H1 (cell line): ENCODE results near the gene KCNC3. TPM values are rescaled to one million over a fixed set of nuclear protein-coding genes. Genes with fewer than 3 reads are reported as not detected.

ENCODE experiments used
- CTCF ChIA-PET: fragments of 300-600 bp; sonication (Branson Sonifier 250); formaldehyde crosslinking; loops from one replicate; lab custom pipeline; 2021; ENCODE audit not compliant: partially characterized antibody; lab: Charles Lee
- POLR2A ChIA-PET: fragments of 300-600 bp; sonication (Branson Sonifier 250); formaldehyde crosslinking; loops from one replicate; lab custom pipeline; 2021; ENCODE audit warnings: inconsistent platforms; ENCODE audit not compliant: partially characterized antibody; lab: Charles Lee
- DNase-seq, 2 experiments: peaks; one replicate each; pipeline versions ENCODE4 v3.0.0 to v3.0.0-alpha.2; 2010 to 2022; ENCODE audit warnings: low spot score in 2 of 2, low read depth in 1 of 2, mixed read lengths in 1 of 2
- FAIRE-seq: peaks from 2 replicates; lab custom pipeline; 2011; peaks lifted over from hg19 to GRCh38; lab: Jason Lieb, UNC
- H2AFZ ChIP-seq: 2 replicates; pipeline ENCODE4 v1.8.1; 2012; ENCODE audit warnings: low read length, inconsistent platforms
- H2AK5ac ChIP-seq: 2 replicates; pipeline ENCODE4 v1.6.1; 2013; ENCODE audit warnings: low read depth, low read length
- H2BK120ac ChIP-seq: replicated peaks from 2 replicates; pipeline ENCODE3; 2013; ENCODE audit warnings: low read depth, low read length, inconsistent platforms
- H2BK12ac ChIP-seq: 2 replicates; pipeline ENCODE4 v1.6.1; 2013; ENCODE audit warnings: low read depth, low read length
- H2BK15ac ChIP-seq: 2 replicates; pipeline ENCODE4 v1.6.1; 2013; ENCODE audit warnings: low read length
- H2BK20ac ChIP-seq: 2 replicates; pipeline ENCODE4 v1.6.1; 2013; ENCODE audit warnings: low read length
- H2BK5ac ChIP-seq: 2 replicates; pipeline ENCODE4 v1.6.1; 2013; ENCODE audit warnings: low read depth, low read length
- H3K14ac ChIP-seq: 2 replicates; pipeline ENCODE4 v1.6.1; 2013; ENCODE audit warnings: inconsistent platforms; ENCODE audit not compliant: insufficient read length
- H3K18ac ChIP-seq: 2 replicates; pipeline ENCODE4 v1.6.1; 2013; ENCODE audit warnings: low read length; ENCODE audit errors: extremely low read depth
- H3K23ac ChIP-seq: 2 replicates; pipeline ENCODE4 v1.6.1; 2013; ENCODE audit warnings: inconsistent platforms; ENCODE audit not compliant: insufficient read length
- H3K23me2 ChIP-seq: 2 replicates; pipeline ENCODE4 v1.6.1; 2013; ENCODE audit warnings: low read depth, low read length
- H3K27ac ChIP-seq: 2 replicates; pipeline ENCODE4 v1.6.1; 2011; ENCODE audit warnings: low read depth, low read length, inconsistent platforms
- H3K27me3 ChIP-seq, 4 experiments: replicated peaks in 1 of 4; 1 replicate in 1 of 4; 2 replicates in 3 of 4; pipeline versions ENCODE4 v1.6.1 to v1.8.1; 2011 to 2013; ENCODE audit warnings: low read length in 3 of 4, mild to moderate bottlenecking in 3 of 4, inconsistent platforms in 2 of 4, mixed read lengths in 2 of 4, moderate library complexity in 1 of 4; ENCODE audit not compliant: control insufficient read depth in 3 of 4, insufficient read depth in 3 of 4; ENCODE audit errors: extremely low read depth in 1 of 4
- H3K36me3 ChIP-seq, 4 experiments: 2 replicates each; pipeline versions ENCODE4 v1.6.1 to v1.8.1; 2011 to 2013; ENCODE audit warnings: mild to moderate bottlenecking in 4 of 4, low read length in 3 of 4, moderate library complexity in 2 of 4, control low read depth in 1 of 4, inconsistent platforms in 1 of 4; ENCODE audit not compliant: insufficient read depth in 4 of 4, control insufficient read depth in 2 of 4
- H3K4ac ChIP-seq: replicated peaks from 2 replicates; pipeline ENCODE3; 2013; ENCODE audit warnings: low read length, low read depth, mixed read lengths, inconsistent platforms; ENCODE audit not compliant: insufficient read length
- H3K4me1 ChIP-seq, 4 experiments: replicated peaks in 1 of 4; 1 replicate in 1 of 4; 2 replicates in 3 of 4; pipeline versions ENCODE4 v1.6.1 to v1.8.1; 2011 to 2013; ENCODE audit warnings: low read length in 3 of 4, inconsistent platforms in 2 of 4, mixed read lengths in 1 of 4; ENCODE audit not compliant: insufficient read depth in 4 of 4, control insufficient read depth in 3 of 4
- H3K4me2 ChIP-seq, 2 experiments: 2 replicates each; pipeline versions ENCODE4 v1.6.1 to v1.8.1; 2011 to 2013; ENCODE audit warnings: low read depth in 2 of 2, low read length in 2 of 2, control low read depth in 1 of 2, inconsistent platforms in 1 of 2, mild to moderate bottlenecking in 1 of 2; ENCODE audit not compliant: insufficient read depth in 1 of 2
- H3K4me3 ChIP-seq, 4 experiments: fragments of 200-600, 300-600 bp in 1 of 4; sonication (generic), shearing (Covaris generic), sonication (Bioruptor Twin) in 1 of 4; 2 replicates each; pipeline versions ENCODE4 v1.5.1 to v1.8.1; 2011 to 2016; ENCODE audit warnings: low read length in 4 of 4, low read depth in 3 of 4, control low read depth in 2 of 4, inconsistent platforms in 2 of 4, mild to moderate bottlenecking in 2 of 4, mixed read lengths in 1 of 4, moderate library complexity in 1 of 4; ENCODE audit not compliant: insufficient read depth in 2 of 4; ENCODE audit errors: extremely low read depth in 1 of 4
- H3K56ac ChIP-seq: replicated peaks from 2 replicates; pipeline ENCODE3; 2013; ENCODE audit warnings: low read depth, mild to moderate bottlenecking, mixed read lengths, low read length, inconsistent platforms; ENCODE audit not compliant: insufficient read length
- H3K79me1 ChIP-seq: 2 replicates; pipeline ENCODE4 v1.6.1; 2013; ENCODE audit warnings: low read depth, low read length, control low read depth
- H3K79me2 ChIP-seq, 2 experiments: 2 replicates each; pipeline versions ENCODE4 v1.6.1 to v1.8.1; 2012 to 2013; ENCODE audit warnings: low read length in 2 of 2, mild to moderate bottlenecking in 2 of 2, inconsistent platforms in 1 of 2; ENCODE audit not compliant: insufficient read depth in 2 of 2, control insufficient read depth in 1 of 2
- H3K9ac ChIP-seq, 4 experiments: replicated peaks in 1 of 4; 1 replicate in 1 of 4; 2 replicates in 3 of 4; pipeline versions ENCODE4 v1.6.1 to v1.8.1; 2011 to 2013; ENCODE audit warnings: low read depth in 3 of 4, low read length in 3 of 4, control low read depth in 2 of 4, mild to moderate bottlenecking in 2 of 4, moderate library complexity in 2 of 4, inconsistent platforms in 1 of 4; ENCODE audit errors: extremely low read depth in 1 of 4
- H3K9me3 ChIP-seq, 2 experiments: 2 replicates each; pipeline versions ENCODE4 v1.6.1 to v1.8.1; 2012 to 2013; ENCODE audit warnings: mild to moderate bottlenecking in 2 of 2, moderate library complexity in 2 of 2, control low read depth in 1 of 2, inconsistent platforms in 1 of 2, low read depth in 1 of 2, low read length in 1 of 2, mixed read lengths in 1 of 2; ENCODE audit not compliant: insufficient read depth in 2 of 2
- H4K20me1 ChIP-seq, 2 experiments: replicated peaks in 1 of 2; 2 replicates each; pipeline versions ENCODE3 to v1.8.1; 2011 to 2013; ENCODE audit warnings: inconsistent platforms in 2 of 2, low read length in 2 of 2, mild to moderate bottlenecking in 1 of 2; ENCODE audit not compliant: insufficient read depth in 2 of 2, control insufficient read depth in 1 of 2
- H4K5ac ChIP-seq: 2 replicates; pipeline ENCODE4 v1.6.1; 2013; ENCODE audit warnings: low read length, low read depth, mixed read lengths, inconsistent platforms; ENCODE audit not compliant: insufficient read length
- H4K8ac ChIP-seq: 2 replicates; pipeline ENCODE4 v1.8.0; 2013; ENCODE audit warnings: mild to moderate bottlenecking, moderate library complexity, low read length, inconsistent platforms; ENCODE audit not compliant: insufficient read depth; ENCODE audit errors: extremely low read depth
- H4K91ac ChIP-seq: replicated peaks from 2 replicates; pipeline ENCODE3; 2013; ENCODE audit warnings: low read length, mixed read lengths, inconsistent platforms; ENCODE audit not compliant: insufficient read length
- ATF3 ChIP-seq: IDR thresholded peaks from 2 replicates; pipeline ENCODE4 v1.6.1; 2011; ENCODE audit warnings: low read depth, mild to moderate bottlenecking, low read length; ENCODE audit not compliant: insufficient read depth
- BCL11A ChIP-seq, 2 experiments: IDR thresholded peaks; one replicate each; pipeline ENCODE4 v1.6.1; 2011; ENCODE audit warnings: low read depth in 2 of 2, low read length in 2 of 2, mild to moderate bottlenecking in 2 of 2
- EZH2 ChIP-seq: fragments of 200-600 bp; sonication (generic); IDR thresholded peaks from 2 replicates; pipeline ENCODE4 v1.7.1; 2012; ENCODE audit warnings: low read depth, mild to moderate bottlenecking, moderate library complexity, low read length, inconsistent platforms; ENCODE audit not compliant: severe bottlenecking
- POLR2A ChIP-seq, 2 experiments: IDR thresholded peaks; 1 replicate in 1 of 2; 2 replicates in 1 of 2; pipeline ENCODE4 v1.6.1; 2011; ENCODE audit warnings: low read depth in 2 of 2, low read length in 2 of 2, mild to moderate bottlenecking in 2 of 2; ENCODE audit errors: control extremely low read depth in 1 of 2
- POLR2AphosphoS5 ChIP-seq: IDR thresholded peaks from 2 replicates; pipeline ENCODE4 v1.6.1; 2011; ENCODE audit warnings: low read depth, low read length
- RFX5 ChIP-seq: IDR thresholded peaks from 2 replicates; pipeline ENCODE4 v1.6.1; 2011; ENCODE audit warnings: low read depth, low read length, improper control_type of control experiment, borderline replicate concordance
- SP1 ChIP-seq: IDR thresholded peaks from 2 replicates; pipeline ENCODE4 v1.6.1; 2011; ENCODE audit warnings: low read depth, low read length
- WGBS, 2 experiments: shearing (Covaris generic) in 1 of 2; methylation state at CpG; one replicate each; pipeline versions ENCODE4 v1.1.6 to v1.1.7; 2013 to 2015; ENCODE audit warnings: low lambda C conversion rate in 2 of 2, mixed read lengths in 2 of 2, inconsistent platforms in 1 of 2, low coverage in 1 of 2, missing lambda C conversion rate in 1 of 2; ENCODE audit not compliant: insufficient replicate concordance in 2 of 2, insufficient coverage in 1 of 2, insufficient read length in 1 of 2; ENCODE audit errors: extremely low coverage in 1 of 2, missing lambda C conversion rate in 1 of 2; 5-methylcytosine and 5-hydroxymethylcytosine counted together
- polyA plus RNA-seq, 7 experiments: library from polyadenylated mRNA; depleted of rRNA in 3 of 7; stranded (reverse) in 5 of 7; unstranded in 2 of 7; fragments of >200 nt in 5 of 7; fragments of 200-250 nt in 2 of 7; gene quantifications; 1 replicate in 5 of 7; 2 replicates in 1 of 7; 4 replicates in 1 of 7; pipeline versions ENCODE4 v1.2.1 to v1.2.3, GENCODE V29; 2011 to 2013; ENCODE audit warnings: missing spikeins in 2 of 7, mixed read lengths in 2 of 7
- total RNA-seq: library from RNA; stranded (reverse); fragmentation: NEBNext Ultra II Directional; extraction: Animal tissue kit (Norgen Biotek cat#: 25700); gene quantifications from 2 replicates; pipeline ENCODE4 v1.2.1, GENCODE V29; 2021
- TF ChIP-seq, protein P1 (sequence below), 3 experiments: IDR thresholded peaks; 1 replicate in 2 of 3; 2 replicates in 1 of 3; pipeline versions ENCODE4 v1.5.1 to v1.6.1; 2011; ENCODE audit warnings: low read length in 3 of 3, mild to moderate bottlenecking in 3 of 3, inconsistent platforms in 2 of 3, low read depth in 1 of 3, moderate library complexity in 1 of 3; ENCODE audit not compliant: insufficient read depth in 1 of 3; ENCODE audit errors: control extremely low read depth in 1 of 3

KCNC3 gene
- total and polyA plus RNA-seq, 2 of the 8 experiments (the other 6 are each of a cell fraction or from before 2014, with no cell fraction given) = 3.9 to 7.2 TPM

DNA sequence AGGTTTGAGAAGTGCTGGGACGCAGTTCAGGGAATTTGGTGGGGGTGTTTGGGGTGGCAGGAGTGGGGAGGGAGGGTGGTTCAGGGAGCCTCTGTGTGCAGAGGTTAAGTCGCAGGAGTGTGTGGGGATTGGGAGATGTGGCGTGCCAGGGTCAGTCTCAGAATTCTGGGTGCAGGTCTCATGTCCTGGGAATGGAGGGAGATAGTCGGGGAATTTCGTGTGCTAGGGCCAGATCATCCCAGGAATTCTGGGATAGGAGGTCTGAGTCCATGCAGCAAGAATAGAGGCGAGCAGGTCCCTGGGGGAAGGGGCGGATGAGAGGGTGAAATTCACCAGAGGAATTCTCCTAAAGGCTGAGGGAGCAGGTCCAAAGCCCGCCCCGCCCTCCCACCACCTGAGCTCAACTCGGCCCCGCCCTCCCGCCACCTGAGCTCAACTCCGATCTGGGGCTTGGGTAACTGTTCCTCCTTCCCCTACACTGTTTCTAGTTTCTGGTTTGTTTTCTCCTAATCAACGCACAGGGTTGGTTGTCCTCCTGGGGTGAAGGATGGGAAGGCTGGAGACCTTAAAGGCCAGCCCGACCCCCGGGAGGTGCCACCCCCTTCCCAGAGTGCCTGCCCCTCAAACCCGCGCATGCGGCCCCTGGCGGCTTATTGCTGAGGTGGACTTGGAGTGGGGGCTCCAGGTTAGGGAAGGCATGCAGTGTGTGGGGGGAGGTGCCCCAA, 15.2 kb downstream of the KCNC3 start:
- Histone ChIP-seq H3K23ac (no peak overlapping the region), H3K79me2 (no peaks in the 10 kb centered on the region), H4K91ac (peak overlapping the region; percentile 86), H3K4me2 (peak overlapping the region; percentile 88 to 98), H2BK15ac (peak overlapping the region; percentile 65; the same call in 1 of the 2 replicates), H2BK5ac (peak overlapping the region; percentile 85; the same call in 1 of the 2 replicates), H3K9me3 (no peaks in the 10 kb centered on the region), H4K20me1 (no peaks in the 10 kb centered on the region), H3K9ac (peak overlapping the region in 1 of 4 experiments; percentile 37; a peak in 4 of 7 replicates), H3K27me3 (peaks cover 0 to 11% (median 1%) of the 10 kb centered on the region in 4 experiments; a peak in 3 of 7 replicates), H3K27ac (peak overlapping the region; percentile 45; the same call in 1 of the 2 replicates), H2BK20ac (no peak overlapping the region), H2AK5ac (no peak overlapping the region), H3K4me3 (peak overlapping the region; percentile 52 to 88 (median 68); a peak in 7 of 8 replicates), H3K56ac (peak overlapping the region; percentile 67), H2BK12ac (peak overlapping the region; percentile 71), H3K79me1 (no peaks in the 10 kb centered on the region), H3K36me3 (0 out of 8 replicates have a peak, but pooled peaks cover 0 to 3% (median 0%) of the 10 kb centered on the region in 4 experiments), H2AFZ (no peak overlapping the region), H2BK120ac (no peak overlapping the region), H3K23me2 (peaks cover 22% of the 10 kb centered on the region), H3K14ac (no peak overlapping the region), H3K4me1 (peaks cover 5 to 14% (median 9%) of the 10 kb centered on the region in 4 experiments), H3K18ac (peak overlapping the region; percentile 93), H4K5ac (peak overlapping the region; percentile 90), H3K4ac (peak overlapping the region; percentile 0), H4K8ac (no peak overlapping the region; the same call in 1 of the 2 replicates)
- DNase-seq (peak in 1 of 2 experiments; percentile 86), FAIRE-seq (peak; percentile 24)
- CTCF ChIA-PET = interaction anchor here (0.7 to 1.3 kb wide), 10 partner anchors 9 to 79 kb away, joined by 3 to 8 read pairs (median 4); partner anchors contain the start of gene KCNC3
- WGBS, 2 experiments = 1% methylated on average over 18 of the region's 20 CpGs; no CpG with 5 or more reads in 1 of the 2 experiments
- POLR2A ChIA-PET = interaction anchor here (0.6 to 3.1 kb wide), 11 partner anchors 9 to 465 kb away, joined by 3 to 46 read pairs (median 3); partner anchors contain the start of gene KCNC3
- TF ChIP-seq RFX5 = no peak
- TF ChIP-seq SP1 = no peak; the same call in 1 of the 2 replicates
- TF ChIP-seq POLR2AphosphoS5 = peak; percentile 30; the same call in 1 of the 2 replicates
- no peak for TF ChIP-seq EZH2
- TF ChIP-seq BCL11A (IDR thresholded peaks at IDR 0.05; ENCODE audit: low read depth in 2 of 2, low read length in 2 of 2) = no peak
- peak in 1 of 2 experiments; percentile 48; a peak in 2 of 3 replicates for TF ChIP-seq POLR2A (IDR thresholded peaks at IDR 0.05; ENCODE audit: control extremely low read depth in 1 of 2, low read depth in 2 of 2, low read length in 2 of 2)
- TF ChIP-seq, protein P1, sequence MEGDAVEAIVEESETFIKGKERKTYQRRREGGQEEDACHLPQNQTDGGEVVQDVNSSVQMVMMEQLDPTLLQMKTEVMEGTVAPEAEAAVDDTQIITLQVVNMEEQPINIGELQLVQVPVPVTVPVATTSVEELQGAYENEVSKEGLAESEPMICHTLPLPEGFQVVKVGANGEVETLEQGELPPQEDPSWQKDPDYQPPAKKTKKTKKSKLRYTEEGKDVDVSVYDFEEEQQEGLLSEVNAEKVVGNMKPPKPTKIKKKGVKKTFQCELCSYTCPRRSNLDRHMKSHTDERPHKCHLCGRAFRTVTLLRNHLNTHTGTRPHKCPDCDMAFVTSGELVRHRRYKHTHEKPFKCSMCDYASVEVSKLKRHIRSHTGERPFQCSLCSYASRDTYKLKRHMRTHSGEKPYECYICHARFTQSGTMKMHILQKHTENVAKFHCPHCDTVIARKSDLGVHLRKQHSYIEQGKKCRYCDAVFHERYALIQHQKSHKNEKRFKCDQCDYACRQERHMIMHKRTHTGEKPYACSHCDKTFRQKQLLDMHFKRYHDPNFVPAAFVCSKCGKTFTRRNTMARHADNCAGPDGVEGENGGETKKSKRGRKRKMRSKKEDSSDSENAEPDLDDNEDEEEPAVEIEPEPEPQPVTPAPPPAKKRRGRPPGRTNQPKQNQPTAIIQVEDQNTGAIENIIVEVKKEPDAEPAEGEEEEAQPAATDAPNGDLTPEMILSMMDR (IDR thresholded peaks at IDR 0.05; ENCODE audit: control extremely low read depth in 1 of 3, insufficient read depth in 1 of 3, low read depth in 1 of 3, low read length in 3 of 3) = peak in 2 of 3 experiments; percentile 43 to 44; a peak in 3 of 4 replicates
- TF ChIP-seq ATF3 = no peak
